ENCODE results near the gene RASA3. TPM values are rescaled to one million over a fixed set of nuclear protein-coding genes. Genes with fewer than 3 reads are reported as not detected.
A peak's percentile ranks its signal among the peaks of the same experiment; 100 is the strongest.

Gene RASA3
- total and polyA plus RNA-seq, 2 of the 4 experiments (the other 2 are of a cell fraction), result 21.0 to 31.4 TPM

DNA sequence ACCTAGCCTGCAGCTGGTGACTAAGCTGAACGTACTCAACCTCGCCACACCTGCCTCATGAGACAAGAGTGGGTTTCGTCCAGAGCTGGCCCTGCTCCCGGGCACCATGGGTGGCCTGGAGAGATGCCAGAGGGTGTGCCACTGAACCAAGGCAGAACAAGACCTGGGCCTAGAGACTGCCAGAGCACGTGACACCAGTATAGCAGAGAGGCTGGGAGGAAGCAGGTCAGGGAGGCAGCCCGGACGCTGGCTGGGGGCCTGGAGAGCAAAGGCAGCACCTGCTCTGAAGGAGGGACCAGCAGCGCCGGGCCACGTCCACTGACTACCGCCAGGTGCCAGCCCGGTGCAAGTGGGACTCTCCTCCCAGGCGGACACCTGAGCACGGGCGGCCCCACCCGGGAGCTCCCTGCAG lies 151.2 kb downstream of the RASA3 start:
- BruUV-seq (replicated peaks), result no TSS peak
- H4K91ac ChIP-seq (ENCODE audit: insufficient read depth, low read depth, low read length), result no peak overlapping the region
- DNase-seq, result no peak
- intact Hi-C loops (cut with micrococcal nuclease), result no loop called here
- in situ Hi-C loops (cut with MboI; ENCODE audit: low sequenced_read_pairs), result no loop called here
- H2BK5ac ChIP-seq (ENCODE audit: low read depth, low read length, poor library complexity, severe bottlenecking), result no peak overlapping the region
- no peak overlapping the region for H3K9ac ChIP-seq (ENCODE audit: low read depth, low read length)
- ChIA-PET POLR2A (ENCODE audit: unreplicated experiment) (no interaction called here), CTCF (no interaction called here)
- H3K56ac ChIP-seq (ENCODE audit: extremely low read depth, insufficient read depth, low read length), result no peak overlapping the region
- no peak overlapping the region for H4K8ac ChIP-seq (ENCODE audit: low read depth in 2 of 2, low read length in 2 of 2)
- peaks cover 10% of the 10 kb centered on the region for H3K4me1 ChIP-seq (ENCODE audit: control insufficient read depth, insufficient read depth, low read length)
- dilution Hi-C loops (cut with HindIII; ENCODE audit: low sequenced_read_pairs, unreplicated experiment), result no loop called here
- H2AK9ac ChIP-seq (replicated peaks; ENCODE audit: low read depth, low read length, poor library complexity), result peak overlapping the region; percentile 61
- no peak overlapping the region for H2BK15ac ChIP-seq (ENCODE audit: low read depth, low read length)
- no peak overlapping the region for H3K4ac ChIP-seq (ENCODE audit: low read depth, low read length)
- H2AFZ ChIP-seq (replicated peaks; ENCODE audit: low read length, poor library complexity), result no peak overlapping the region
- no peak overlapping the region for H3K27ac ChIP-seq (ENCODE audit: insufficient read depth, low read length)
- H3K18ac ChIP-seq (ENCODE audit: low read depth, low read length), result no peak overlapping the region
- peaks cover 6 to 44% of the 10 kb centered on the region in 2 experiments; a peak in 3 of 4 replicates for H3K79me1 ChIP-seq (ENCODE audit: low read depth in 1 of 2, low read length in 2 of 2)
- H3K14ac ChIP-seq (replicated peaks; ENCODE audit: low read depth, low read length), result no peak overlapping the region
- no peak for ATAC-seq (ENCODE audit: low read depth)
- H3K4me3 ChIP-seq (ENCODE audit: insufficient read depth, low read depth, low read length), result no peak overlapping the region
- no peaks in the 10 kb centered on the region for H3K9me3 ChIP-seq (ENCODE audit: control insufficient read depth, insufficient read depth, low read length)
- H3K9me1 ChIP-seq (ENCODE audit: insufficient read depth, low read length), result peaks cover 26% of the 10 kb centered on the region
- H3K4me2 ChIP-seq (ENCODE audit: low read depth, low read length), result no peak overlapping the region
- H2BK20ac ChIP-seq (ENCODE audit: low read depth, low read length), result no peak overlapping the region
- H3K36me3 ChIP-seq (ENCODE audit: control insufficient read depth, insufficient read depth, low read length), result peaks cover 56% of the 10 kb centered on the region
- H3K27me3 ChIP-seq (ENCODE audit: control insufficient read depth, insufficient read depth, low read length), result no peaks in the 10 kb centered on the region
- no peak overlapping the region for H2AK5ac ChIP-seq (ENCODE audit: low read depth, low read length)
- 100% methylated on average over 2 of the region's 16 CpGs; no CpG with 5 or more reads in 1 of the 2 experiments for WGBS, 2 experiments (ENCODE audit: extremely low coverage in 2 of 2, insufficient read length in 1 of 2)
- no peak overlapping the region for H4K5ac ChIP-seq (ENCODE audit: low read depth, low read length)
- TF ChIP-seq SMC3 (IDR thresholded peaks at IDR 0.05; ENCODE audit: low read depth, low read length), result no peak
- TF ChIP-seq NFE2L2 (IDR thresholded peaks at IDR 0.05; ENCODE audit: low read depth, low read length), result no peak
- no peak for TF ChIP-seq RAD21 (IDR thresholded peaks at IDR 0.05; ENCODE audit: low read length)
- no peak for TF ChIP-seq POLR2A (IDR thresholded peaks at IDR 0.05; ENCODE audit: low read depth, low read length)
- no peak for TF ChIP-seq MXI1 (IDR thresholded peaks at IDR 0.05; ENCODE audit: borderline replicate concordance, low read depth, low read length)
- TF ChIP-seq RCOR1 (IDR thresholded peaks at IDR 0.05; ENCODE audit: insufficient replicate concordance, low read length), result no peak
- no peak for TF ChIP-seq CTCF (conservative IDR thresholded peaks at IDR 0.05; ENCODE audit: low read depth, low read length)
- TF ChIP-seq ELK1 (IDR thresholded peaks at IDR 0.05; ENCODE audit: borderline replicate concordance, low read depth, low read length), result no peak
- TF ChIP-seq CHD1 (IDR thresholded peaks at IDR 0.05; ENCODE audit: low read depth, low read length), result no peak
- TF ChIP-seq BHLHE40 (IDR thresholded peaks at IDR 0.05; ENCODE audit: low read depth, low read length), result no peak
- TF ChIP-seq FOS (IDR thresholded peaks at IDR 0.05; ENCODE audit: low read depth, low read length), result no peak
- no peak for TF ChIP-seq USF2 (IDR thresholded peaks at IDR 0.05; ENCODE audit: low read depth, low read length)
- TF ChIP-seq RFX5 (IDR thresholded peaks at IDR 0.05; ENCODE audit: low read depth, low read length), result no peak
- TF ChIP-seq CEBPB (IDR thresholded peaks at IDR 0.05; ENCODE audit: low read depth, low read length), result no peak
- TF ChIP-seq MAZ (IDR thresholded peaks at IDR 0.05; ENCODE audit: borderline replicate concordance, low read depth, low read length), result no peak
- H2BK120ac ChIP-seq (ENCODE audit: low read depth, low read length), result no peak overlapping the region
- peaks cover 17% of the 10 kb centered on the region for H4K20me1 ChIP-seq (ENCODE audit: insufficient read depth, low read length)
- no peak overlapping the region for H3K23ac ChIP-seq (ENCODE audit: low read depth, low read length)

Measured in IMR-90 (cell line).